GM18505 (cell line): ENCODE measurements around the gene ACOT12.
"Not testable (repeated sequence)": the region's sequence is repeated elsewhere in the genome, so short reads cannot be mapped to it uniquely, and the experiment has no call there.

ENCODE experiments used
- ATAC-seq: cut with Tn5 transposase; IDR thresholded peaks from one replicate; pipeline ENCODE4 v1.9.1; 2021; ENCODE audit not compliant: unreplicated experiment
- POLR2A ChIP-seq: IDR thresholded peaks from 4 replicates; pipeline ENCODE4 v1.6.1; 2011; ENCODE audit warnings: borderline replicate concordance; ENCODE audit not compliant: insufficient read depth, insufficient read length; ENCODE audit errors: extremely low read depth

The ACOT12 gene

DNA sequence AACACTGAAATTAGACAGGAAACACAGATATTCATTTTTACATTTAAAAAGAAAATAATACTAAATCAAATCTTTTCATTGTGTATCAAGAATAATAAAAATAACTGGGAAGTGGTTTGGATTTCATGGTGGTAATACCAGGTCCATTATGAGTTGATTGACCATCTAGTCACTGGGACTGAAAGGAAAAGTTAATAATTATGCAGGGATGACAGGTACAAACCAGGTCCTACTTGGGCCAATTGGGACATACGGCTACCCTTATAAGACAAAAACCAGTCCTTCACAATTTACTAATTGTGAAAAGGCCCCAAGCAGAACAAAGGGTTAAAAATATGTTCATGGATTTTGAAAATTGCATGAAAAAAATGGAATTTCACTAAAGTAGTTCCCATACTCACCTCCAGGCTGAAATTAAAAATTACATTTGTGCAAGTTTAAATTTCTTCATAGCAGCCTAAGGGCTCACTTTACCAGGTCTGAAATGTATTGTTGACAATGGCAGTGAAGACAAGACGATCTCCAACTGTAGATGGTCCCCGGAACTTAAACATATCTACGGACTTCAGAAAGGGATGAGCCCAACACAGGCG, 48.4 kb downstream of the ACOT12 start:
- ATAC-seq, result no peak
- TF ChIP-seq POLR2A, result no peak

DNA sequence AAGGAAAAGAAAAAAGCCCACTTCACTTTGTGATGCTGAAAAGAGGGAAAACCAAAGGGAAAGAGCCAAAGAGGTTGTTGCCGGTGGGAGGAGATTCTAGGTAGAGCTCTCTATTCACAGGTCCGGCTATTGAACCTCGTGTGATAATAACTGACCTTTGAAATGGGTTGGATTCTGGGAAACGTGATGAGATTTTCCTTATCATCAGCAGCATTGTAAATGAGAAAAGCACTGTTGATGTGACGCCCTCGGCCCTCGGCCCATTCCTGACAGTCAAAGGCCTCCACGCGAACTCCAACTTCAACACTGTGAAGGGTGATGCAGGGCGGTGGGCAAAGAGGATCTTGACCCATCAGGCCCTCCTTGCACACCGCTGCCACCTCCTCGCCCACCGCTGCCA, 49.2 kb downstream of the ACOT12 start:
- no peak for ATAC-seq
- no peak for TF ChIP-seq POLR2A

DNA sequence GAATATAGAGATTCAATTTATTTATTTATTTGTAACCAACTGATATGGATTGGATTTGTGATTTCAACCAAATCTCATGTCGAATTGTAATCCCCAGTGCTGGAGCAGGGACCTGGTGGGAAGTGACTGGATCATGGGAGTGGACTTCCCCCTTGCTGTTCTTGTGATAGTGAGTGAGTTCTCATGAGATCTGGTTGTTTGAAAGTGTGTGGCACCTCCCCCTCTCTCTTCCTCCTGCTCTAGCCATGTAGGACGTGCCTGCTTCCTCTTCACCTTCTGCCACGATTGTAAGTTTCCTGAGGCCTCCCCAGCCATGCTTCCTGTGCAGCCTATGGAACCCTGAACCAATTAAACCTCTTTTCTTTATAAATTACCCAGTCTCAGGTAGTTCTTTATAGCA, 55.7 kb downstream of the ACOT12 start:
- ATAC-seq, result not testable (repeated sequence)

DNA sequence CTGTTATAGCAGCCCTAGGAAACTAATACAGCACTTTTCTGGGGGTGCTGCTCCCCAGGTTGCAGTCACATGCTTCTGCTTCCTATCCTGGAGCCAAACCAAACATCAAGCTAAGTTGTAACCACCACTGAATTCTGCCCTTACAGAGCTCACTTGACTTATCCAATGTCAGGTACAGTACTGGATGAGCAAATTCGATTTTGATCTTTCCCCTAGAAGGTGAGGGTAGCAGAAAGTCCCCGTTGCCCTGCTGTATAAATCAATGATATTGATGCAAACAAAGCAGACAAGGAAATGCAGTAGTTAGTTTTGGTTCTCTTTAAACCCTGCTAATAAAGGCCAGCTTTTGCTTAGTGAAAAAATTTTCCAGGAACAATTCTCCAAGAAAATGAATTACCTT, 56.1 kb downstream of the ACOT12 start:
- no peak for ATAC-seq
- TF ChIP-seq POLR2A, result no peak

DNA sequence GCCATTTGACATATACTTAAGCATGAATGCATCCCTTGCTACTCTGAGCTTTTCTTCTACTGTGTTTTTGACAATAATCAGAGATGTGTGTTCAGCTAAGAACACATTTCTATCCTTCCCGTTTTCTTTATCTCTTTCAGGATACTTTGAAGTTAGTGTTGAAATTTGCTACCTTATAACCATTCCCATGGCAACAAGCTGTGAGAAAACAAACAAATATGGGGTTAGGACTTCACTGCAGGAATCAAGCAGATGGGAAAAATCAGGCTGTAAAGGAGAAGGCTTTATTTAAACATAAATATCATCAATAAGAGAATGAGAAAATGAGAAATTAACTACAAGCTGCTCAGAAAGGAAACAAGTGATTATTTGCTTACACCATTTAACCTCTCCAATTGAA, 57.4 kb downstream of the ACOT12 start:
- TF ChIP-seq POLR2A, result no peak

DNA sequence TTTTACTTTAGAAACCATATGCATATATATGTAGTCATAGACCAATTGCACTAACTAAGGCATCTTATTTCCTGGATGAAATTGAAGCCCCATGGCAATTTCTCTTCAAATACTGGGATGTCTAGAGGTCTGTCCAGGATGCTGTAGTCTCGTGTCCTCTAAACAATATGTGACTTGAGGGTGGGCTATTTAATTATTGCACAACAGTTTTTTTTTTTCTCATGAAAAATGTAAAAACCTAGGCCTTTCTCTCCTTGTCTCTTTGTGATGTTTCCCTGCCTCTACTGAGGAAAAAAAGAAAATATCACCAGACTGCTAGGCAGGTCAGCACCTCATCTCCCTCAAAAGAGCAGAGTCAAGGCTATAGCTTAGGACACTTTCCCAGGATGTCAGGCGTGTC, 58.0 kb downstream of the ACOT12 start:
- TF ChIP-seq POLR2A, result no peak
- ATAC-seq, result no peak

More for the DNA sequence above, 57.4 kb downstream of the ACOT12 start:
- no peak for ATAC-seq

DNA sequence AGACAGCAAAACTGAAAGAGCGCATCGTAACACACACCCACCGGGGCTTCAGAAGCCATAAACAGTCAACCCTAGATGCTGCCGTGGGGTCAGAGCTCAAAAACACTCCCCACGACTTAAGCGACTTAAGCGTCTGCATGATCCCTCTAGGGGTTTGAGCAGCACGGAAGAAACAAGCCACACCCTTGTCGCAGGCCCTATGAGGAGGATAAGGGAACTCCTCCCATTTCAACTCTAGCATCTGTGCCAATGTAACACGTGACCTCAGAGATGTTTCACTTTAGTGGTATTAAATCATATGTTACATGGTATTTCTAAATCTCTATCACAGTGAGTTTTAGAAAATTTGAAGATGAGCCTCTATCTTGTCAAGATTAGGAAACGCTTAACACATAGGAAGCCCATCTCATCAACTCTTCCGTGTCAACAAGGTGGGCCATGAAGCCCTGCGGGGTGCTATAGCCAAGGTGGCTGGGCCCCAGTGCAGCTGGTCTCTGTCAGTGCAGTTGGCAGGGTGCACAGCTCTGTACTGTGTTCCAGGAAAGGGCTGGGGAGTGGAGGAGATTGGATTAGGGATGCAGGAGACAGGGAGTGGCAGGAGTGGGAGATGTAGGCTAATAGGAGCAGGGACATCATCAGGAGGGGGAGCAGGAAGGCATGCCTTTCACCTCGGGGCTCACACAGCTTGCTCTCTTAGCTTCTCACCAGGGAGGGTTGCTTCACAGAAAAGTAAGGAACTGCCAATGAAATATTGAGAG, 59.5 kb downstream of the ACOT12 start:
- ATAC-seq, result no peak
- TF ChIP-seq POLR2A, result no peak

DNA sequence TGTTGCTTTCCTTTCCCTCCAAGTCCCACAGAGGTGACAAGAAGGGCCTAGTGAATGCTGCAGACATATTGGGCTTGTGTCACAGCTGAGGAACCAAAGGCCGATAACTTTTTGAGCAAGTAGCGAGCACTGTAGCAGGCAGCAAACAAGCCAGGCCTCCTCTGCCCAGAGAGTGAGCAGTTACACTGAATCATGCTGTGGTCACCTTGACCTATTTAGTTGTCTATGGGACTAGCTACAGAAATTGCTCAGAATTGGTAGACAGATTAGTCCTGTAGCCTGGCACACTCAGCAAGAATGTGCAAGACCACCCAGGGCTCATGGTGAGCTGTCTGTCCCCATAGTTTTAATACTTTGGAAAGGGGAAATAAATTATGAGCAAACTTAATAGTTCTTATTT, 67.4 kb downstream of the ACOT12 start:
- ATAC-seq, result no peak
- no peak for TF ChIP-seq POLR2A

DNA sequence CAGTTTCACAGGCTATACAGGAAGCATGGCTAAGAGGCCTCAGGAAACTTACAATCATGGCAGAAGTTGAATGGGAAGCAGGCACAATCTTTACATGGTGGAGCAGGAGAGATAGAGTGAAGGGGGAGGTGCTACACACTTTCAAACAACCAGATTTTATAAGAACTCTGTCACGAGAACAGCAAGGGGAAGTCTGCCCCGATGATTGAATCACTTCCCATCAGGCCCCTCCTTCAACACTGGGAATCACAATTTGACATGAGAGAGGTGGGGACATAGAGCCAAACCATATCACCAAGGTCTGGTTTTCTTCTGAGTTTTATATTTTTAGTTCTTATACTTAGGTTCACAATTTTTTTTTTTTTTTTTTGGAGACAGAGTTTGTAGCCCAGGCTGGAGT, 76.4 kb downstream of the ACOT12 start:
- no peak for TF ChIP-seq POLR2A
- ATAC-seq, result no peak

DNA sequence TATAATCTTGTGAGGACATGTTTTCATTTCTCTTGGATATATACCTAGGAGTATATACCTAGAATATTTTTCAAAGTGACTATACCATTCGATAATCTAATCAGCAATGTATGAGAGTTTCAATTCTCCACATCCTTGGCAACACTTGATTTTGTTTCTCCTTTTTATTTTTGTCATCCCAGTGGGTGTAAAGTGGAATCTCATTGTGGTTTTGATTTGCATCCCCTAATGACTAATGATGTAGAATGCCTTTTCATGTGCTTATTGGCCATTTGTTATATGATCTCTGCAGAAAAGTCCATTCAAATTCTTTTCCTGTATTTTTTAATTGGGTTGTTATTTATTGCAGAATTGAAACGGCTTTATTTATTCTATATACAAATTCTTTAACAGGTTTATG, 77.4 kb downstream of the ACOT12 start:
- no peak for ATAC-seq

DNA sequence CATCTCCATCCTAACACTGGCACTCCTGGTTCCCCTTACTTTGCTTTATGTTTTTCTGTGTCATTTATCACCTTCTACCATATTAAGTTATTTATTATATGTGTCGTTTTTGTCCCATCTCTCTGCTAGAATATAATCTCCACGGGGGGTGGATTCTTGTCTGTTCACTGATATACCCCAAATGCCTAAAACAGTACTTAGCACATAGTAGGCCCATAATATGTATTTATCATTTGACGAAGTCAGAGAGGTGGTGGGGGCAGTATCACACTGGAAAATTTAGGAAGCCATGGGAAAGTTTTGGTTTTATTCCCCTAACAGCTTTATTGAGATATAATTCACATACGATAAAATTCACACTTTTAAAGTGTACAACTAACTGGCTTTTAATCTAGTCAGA, 78.1 kb downstream of the ACOT12 start:
- TF ChIP-seq POLR2A, result no peak
- ATAC-seq, result no peak

More for the DNA sequence above, 77.4 kb downstream of the ACOT12 start:
- no peak for TF ChIP-seq POLR2A

DNA sequence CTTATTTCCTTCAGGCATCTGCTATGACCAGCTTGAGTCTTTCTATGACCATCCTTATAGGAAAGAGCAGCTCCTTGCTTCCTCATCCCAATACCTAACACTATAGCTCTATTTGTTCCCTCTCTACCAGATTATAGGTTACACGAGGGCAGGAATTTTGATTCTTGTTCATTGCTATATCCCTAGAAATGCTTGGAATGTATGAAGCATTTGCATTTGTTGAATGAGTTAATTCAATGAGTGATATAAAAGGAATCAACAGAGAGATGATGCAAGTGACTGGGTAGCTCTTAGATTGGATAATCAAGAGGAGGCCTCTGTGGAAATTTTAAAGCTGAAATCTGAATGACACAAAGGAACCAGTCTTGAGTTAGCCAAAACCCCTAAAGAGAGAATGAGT, 78.6 kb downstream of the ACOT12 start:
- no peak for ATAC-seq
- TF ChIP-seq POLR2A, result no peak

DNA sequence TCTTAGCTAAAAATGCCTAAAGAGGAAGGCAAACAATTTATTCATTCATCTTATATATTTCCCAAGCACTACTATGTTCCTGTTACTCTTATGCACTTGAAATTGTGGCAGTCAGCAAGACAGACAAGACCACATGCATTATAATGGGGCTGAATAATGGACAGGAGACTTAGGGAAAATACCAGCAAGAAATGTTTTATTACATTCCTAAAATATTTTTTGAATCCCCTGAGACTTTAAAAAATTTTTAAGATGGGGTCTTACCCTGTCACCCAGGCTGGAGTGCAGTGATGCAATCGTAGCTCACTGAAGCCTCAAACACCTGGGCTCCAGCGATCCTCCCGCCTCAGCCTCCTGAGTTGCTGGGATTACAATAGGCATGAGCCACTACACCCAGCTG, 79.4 kb downstream of the ACOT12 start:
- TF ChIP-seq POLR2A, result no peak
- ATAC-seq, result no peak

DNA sequence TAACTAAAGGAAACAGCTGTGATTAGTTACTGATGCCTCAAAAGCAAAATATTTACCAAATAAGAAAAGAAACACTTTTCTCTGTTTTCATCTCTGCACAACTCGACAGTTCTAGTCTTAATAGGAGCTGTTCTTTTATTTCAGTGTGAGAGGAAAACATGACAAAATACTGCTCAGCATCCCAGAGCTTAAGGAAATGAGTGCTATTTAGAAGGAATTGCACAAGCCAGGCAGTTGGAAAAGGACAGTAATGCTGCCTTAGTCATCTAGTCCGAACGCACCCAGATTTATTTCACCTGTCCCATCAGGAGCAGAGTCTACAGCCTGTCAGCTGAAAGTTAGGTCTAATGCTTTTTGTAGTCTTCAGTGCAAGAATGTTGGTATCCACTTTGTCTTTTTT, 80.2 kb downstream of the ACOT12 start:
- no peak for ATAC-seq
- TF ChIP-seq POLR2A, result no peak
